Measurements from ENCODE around the gene SPATA6. TPM values are rescaled to one million over a fixed set of nuclear protein-coding genes. Genes with fewer than 3 reads are reported as not detected.

SPATA6 gene
- total RNA-seq, 1 donor, result 7.6 TPM

GRCh38 chr1:48405400-48405799 lies 66.6 kb downstream of the SPATA6 start:
- Histone ChIP-seq H3K4me1 (ENCODE audit: insufficient read depth, low read length) (no peaks in the 10 kb centered on the region), H3K4me2 (ENCODE audit: insufficient read depth, low read length) (no peak overlapping the region), H3K9me3 (ENCODE audit: low read depth, low read length) (no peaks in the 10 kb centered on the region), H3K27me3 (ENCODE audit: insufficient read depth, low read length) (no peaks in the 10 kb centered on the region), H3K36me3 (ENCODE audit: insufficient read depth, low read length) (no peaks in the 10 kb centered on the region), H3K27ac (ENCODE audit: low read depth, low read length) (no peak overlapping the region), H4K20me1 (ENCODE audit: insufficient read depth, low read length) (no peaks in the 10 kb centered on the region), H3K4me3 (ENCODE audit: insufficient read depth, low read length) (no peak overlapping the region), H2AFZ (ENCODE audit: low read length) (no peak overlapping the region), H3K79me2 (ENCODE audit: insufficient read depth, low read length) (no peaks in the 10 kb centered on the region)
- no peak for TF ChIP-seq CTCF (IDR thresholded peaks at IDR 0.05; ENCODE audit: extremely low read depth, low read depth, low read length)
- DNase-seq (ENCODE audit: insufficient read length, low spot score, missing footprints), result no peak

GRCh38 chr1:48402599-48402998 lies 69.4 kb downstream of the SPATA6 start:
- H3K9me3 ChIP-seq (ENCODE audit: low read depth, low read length), result no peaks in the 10 kb centered on the region
- H3K4me1 ChIP-seq (ENCODE audit: insufficient read depth, low read length), result no peaks in the 10 kb centered on the region
- H4K20me1 ChIP-seq (ENCODE audit: insufficient read depth, low read length), result no peaks in the 10 kb centered on the region
- H3K27ac ChIP-seq (ENCODE audit: low read depth, low read length), result no peak overlapping the region
- H3K36me3 ChIP-seq (ENCODE audit: insufficient read depth, low read length), result no peaks in the 10 kb centered on the region
- no peak for TF ChIP-seq CTCF (IDR thresholded peaks at IDR 0.05; ENCODE audit: extremely low read depth, low read depth, low read length)
- H2AFZ ChIP-seq (ENCODE audit: low read length), result no peak overlapping the region
- no peaks in the 10 kb centered on the region for H3K27me3 ChIP-seq (ENCODE audit: insufficient read depth, low read length)
- H3K4me2 ChIP-seq (ENCODE audit: insufficient read depth, low read length), result no peak overlapping the region
- no peak overlapping the region for H3K4me3 ChIP-seq (ENCODE audit: insufficient read depth, low read length)
- no peaks in the 10 kb centered on the region for H3K79me2 ChIP-seq (ENCODE audit: insufficient read depth, low read length)
- no peak for DNase-seq (ENCODE audit: insufficient read length, low spot score, missing footprints)

GRCh38 chr1:48396208-48396607 lies 75.8 kb downstream of the SPATA6 start:
- Histone ChIP-seq H4K20me1 (ENCODE audit: insufficient read depth, low read length) (no peaks in the 10 kb centered on the region), H3K79me2 (ENCODE audit: insufficient read depth, low read length) (no peaks in the 10 kb centered on the region), H3K4me1 (ENCODE audit: insufficient read depth, low read length) (no peaks in the 10 kb centered on the region), H3K27me3 (ENCODE audit: insufficient read depth, low read length) (no peaks in the 10 kb centered on the region), H3K4me3 (ENCODE audit: insufficient read depth, low read length) (no peak overlapping the region), H3K27ac (ENCODE audit: low read depth, low read length) (no peak overlapping the region), H3K4me2 (ENCODE audit: insufficient read depth, low read length) (no peak overlapping the region), H2AFZ (ENCODE audit: low read length) (no peak overlapping the region), H3K9me3 (ENCODE audit: low read depth, low read length) (no peaks in the 10 kb centered on the region), H3K36me3 (ENCODE audit: insufficient read depth, low read length) (no peaks in the 10 kb centered on the region)
- no peak for DNase-seq (ENCODE audit: insufficient read length, low spot score, missing footprints)
- no peak for TF ChIP-seq CTCF (IDR thresholded peaks at IDR 0.05; ENCODE audit: extremely low read depth, low read depth, low read length)

GRCh38 chr1:48391926-48392325 lies 80.1 kb downstream of the SPATA6 start:
- Histone ChIP-seq H3K27ac (ENCODE audit: low read depth, low read length) (no peak overlapping the region), H3K9me3 (ENCODE audit: low read depth, low read length) (no peaks in the 10 kb centered on the region), H2AFZ (ENCODE audit: low read length) (no peak overlapping the region), H4K20me1 (ENCODE audit: insufficient read depth, low read length) (no peaks in the 10 kb centered on the region), H3K4me3 (ENCODE audit: insufficient read depth, low read length) (no peak overlapping the region), H3K36me3 (ENCODE audit: insufficient read depth, low read length) (no peaks in the 10 kb centered on the region), H3K79me2 (ENCODE audit: insufficient read depth, low read length) (no peaks in the 10 kb centered on the region), H3K4me1 (ENCODE audit: insufficient read depth, low read length) (no peaks in the 10 kb centered on the region), H3K27me3 (ENCODE audit: insufficient read depth, low read length) (no peaks in the 10 kb centered on the region), H3K4me2 (ENCODE audit: insufficient read depth, low read length) (no peak overlapping the region)
- no peak for TF ChIP-seq CTCF (IDR thresholded peaks at IDR 0.05; ENCODE audit: extremely low read depth, low read depth, low read length)
- DNase-seq (ENCODE audit: insufficient read length, low spot score, missing footprints), result no peak

Measured in osteoblast (primary cell).